HAP-1 (cell line): Measurements from ENCODE around the gene PRSS2.
"Not testable (repeated sequence)": the region's sequence is repeated elsewhere in the genome, so short reads cannot be mapped to it uniquely, and the experiment has no call there.

ENCODE experiments used
- DNase-seq, 2 experiments: peaks; one replicate each; pipeline ENCODE4 v3.0.0-alpha.2; 2016 to 2020; ENCODE audit warnings: low spot score in 2 of 2
- H3K27me3 ChIP-seq: fragments of 250-450 bp; sonication (Bioruptor Pico); 2 replicates; pipeline ENCODE4 v1.5.1; 2020; ENCODE audit warnings: low read depth, mild to moderate bottlenecking, moderate library complexity
- H3K36me3 ChIP-seq: fragments of 250-450 bp; sonication (Bioruptor Pico); replicated peaks from 2 replicates; pipeline ENCODE4 v1.5.1; 2020; ENCODE audit warnings: mild to moderate bottlenecking
- H3K4me1 ChIP-seq: fragments of 250-450 bp; sonication (Bioruptor Pico); 2 replicates; pipeline ENCODE4 v1.5.1; 2020; ENCODE audit warnings: mild to moderate bottlenecking
- H3K4me3 ChIP-seq: fragments of 250-450 bp; sonication (Bioruptor Pico); 2 replicates; pipeline ENCODE4 v1.5.1; 2020; ENCODE audit warnings: mild to moderate bottlenecking, moderate library complexity
- H3K9me3 ChIP-seq: fragments of 250-450 bp; sonication (Bioruptor Pico); 2 replicates; pipeline ENCODE4 v1.5.1; 2020; ENCODE audit warnings: mild to moderate bottlenecking, moderate library complexity
- in situ Hi-C: fragments of 300-500 bp; cut with MboI; formaldehyde crosslinking; loops from 3 replicates; pipeline ENCODE4 v1.14.3; 2020; ENCODE audit warnings: low sequenced_read_pairs, inconsistent platforms, mixed read lengths

PRSS2 gene

GRCh38 chr7:142771353-142771723 lies 568 bp downstream of the PRSS2 start:
- in situ Hi-C loops: no loop called here
- H3K27me3 ChIP-seq: no peaks in the 10 kb centered on the region
- DNase-seq: no peak

GRCh38 chr7:142772051-142772450 lies 1.3 kb downstream of the PRSS2 start:
- no peak for DNase-seq
- in situ Hi-C loops: no loop called here

More at GRCh38 chr7:142771353-142771723, 568 bp downstream of the PRSS2 start:
- no peaks in the 10 kb centered on the region for H3K4me1 ChIP-seq
- H3K4me3 ChIP-seq: no peak overlapping the region
- no peaks in the 10 kb centered on the region for H3K9me3 ChIP-seq
- H3K36me3 ChIP-seq: no peaks in the 10 kb centered on the region

GRCh38 chr7:142772673-142773072 lies 1.9 kb downstream of the PRSS2 start:
- Histone ChIP-seq H3K36me3 (no peaks in the 10 kb centered on the region), H3K4me1 (no peaks in the 10 kb centered on the region), H3K4me3 (no peak overlapping the region), H3K27me3 (no peaks in the 10 kb centered on the region), H3K9me3 (no peaks in the 10 kb centered on the region)
- no peak for DNase-seq
- in situ Hi-C loops: no loop called here

More at GRCh38 chr7:142772051-142772450, 1.3 kb downstream of the PRSS2 start:
- Histone ChIP-seq H3K4me1 (no peaks in the 10 kb centered on the region), H3K36me3 (no peaks in the 10 kb centered on the region), H3K27me3 (no peaks in the 10 kb centered on the region), H3K4me3 (no peak overlapping the region), H3K9me3 (no peaks in the 10 kb centered on the region)

GRCh38 chr7:142773230-142773629 lies 2.5 kb downstream of the PRSS2 start:
- Histone ChIP-seq H3K9me3 (no peaks in the 10 kb centered on the region), H3K4me1 (no peaks in the 10 kb centered on the region), H3K27me3 (no peaks in the 10 kb centered on the region), H3K4me3 (no peak overlapping the region), H3K36me3 (no peaks in the 10 kb centered on the region)
- in situ Hi-C loops: no loop called here
- no peak for DNase-seq

- no peak for DNase-seq
- H3K4me1 ChIP-seq: no peaks in the 10 kb centered on the region
- H3K4me3 ChIP-seq: no peak overlapping the region
- in situ Hi-C loops: no loop called here
- no peaks in the 10 kb centered on the region for H3K9me3 ChIP-seq
- no peaks in the 10 kb centered on the region for H3K36me3 ChIP-seq
- H3K27me3 ChIP-seq: no peaks in the 10 kb centered on the region
Observed at GRCh38 chr7:142773937-142774744, 3.4 kb downstream of the PRSS2 start.

- Histone ChIP-seq H3K27me3 (no peaks in the 10 kb centered on the region), H3K36me3 (no peaks in the 10 kb centered on the region), H3K4me3 (no peak overlapping the region), H3K4me1 (no peaks in the 10 kb centered on the region), H3K9me3 (no peaks in the 10 kb centered on the region)
- no peak for DNase-seq
- in situ Hi-C loops: no loop called here
Observed at GRCh38 chr7:142774826-142775225, 4.1 kb downstream of the PRSS2 start.

GRCh38 chr7:142775351-142776115 lies 4.8 kb downstream of the PRSS2 start:
- in situ Hi-C loops, H3K4me1 ChIP-seq, DNase-seq, H3K4me3 ChIP-seq, H3K9me3 ChIP-seq, H3K36me3 ChIP-seq, H3K27me3 ChIP-seq: not testable (repeated sequence)

- in situ Hi-C loops: no loop called here
Observed at GRCh38 chr7:142776206-142776844, 5.6 kb downstream of the PRSS2 start.

GRCh38 chr7:142776845-142777225 lies 6.1 kb downstream of the PRSS2 start:
- in situ Hi-C loops, H3K27me3 ChIP-seq, H3K36me3 ChIP-seq, H3K9me3 ChIP-seq, H3K4me3 ChIP-seq, DNase-seq, H3K4me1 ChIP-seq: not testable (repeated sequence)

More at GRCh38 chr7:142776206-142776844, 5.6 kb downstream of the PRSS2 start:
- Histone ChIP-seq H3K4me1 (no peaks in the 10 kb centered on the region), H3K4me3 (no peak overlapping the region), H3K36me3 (no peaks in the 10 kb centered on the region), H3K9me3 (no peaks in the 10 kb centered on the region), H3K27me3 (no peaks in the 10 kb centered on the region)
- DNase-seq: no peak

- no peaks in the 10 kb centered on the region for H3K4me1 ChIP-seq
- H3K4me3 ChIP-seq: no peak overlapping the region
- H3K27me3 ChIP-seq: no peaks in the 10 kb centered on the region
- H3K9me3 ChIP-seq: no peaks in the 10 kb centered on the region
- in situ Hi-C loops: no loop called here
- DNase-seq: no peak
- no peaks in the 10 kb centered on the region for H3K36me3 ChIP-seq
Observed at GRCh38 chr7:142777318-142777717, 6.5 kb downstream of the PRSS2 start.

- peak overlapping the region; percentile 20 for H3K4me3 ChIP-seq
- in situ Hi-C loops: loop anchor here (5.0 to 10.0 kb wide), 2 partner anchors 96 to 148 kb away; no protein-coding TSS in a partner anchor
Observed at GRCh38 chr7:142782922-142783900, 12.4 kb downstream of the PRSS2 start.

GRCh38 chr7:142784096-142784495 lies 13.3 kb downstream of the PRSS2 start:
- no peak for DNase-seq
- H3K4me3 ChIP-seq: no peak overlapping the region
- H3K4me1 ChIP-seq: no peaks in the 10 kb centered on the region; the same call in 1 of the 2 replicates
- H3K27me3 ChIP-seq: no peaks in the 10 kb centered on the region
- in situ Hi-C loops: loop anchor here (5.0 to 10.0 kb wide), 2 partner anchors 97 to 149 kb away; no protein-coding TSS in a partner anchor
- H3K36me3 ChIP-seq: no peaks in the 10 kb centered on the region
- H3K9me3 ChIP-seq: no peaks in the 10 kb centered on the region

More at GRCh38 chr7:142782922-142783900, 12.4 kb downstream of the PRSS2 start:
- DNase-seq: peak; percentile 87 to 93
- H3K9me3 ChIP-seq: no peaks in the 10 kb centered on the region
- H3K27me3 ChIP-seq: no peaks in the 10 kb centered on the region
- H3K4me1 ChIP-seq: no peaks in the 10 kb centered on the region; the same call in 1 of the 2 replicates
- H3K36me3 ChIP-seq: no peaks in the 10 kb centered on the region

- in situ Hi-C loops: loop anchor here (5.0 to 10.0 kb wide), 2 partner anchors 97 to 150 kb away; no protein-coding TSS in a partner anchor
- no peaks in the 10 kb centered on the region for H3K9me3 ChIP-seq
- no peaks in the 10 kb centered on the region for H3K36me3 ChIP-seq
- no peaks in the 10 kb centered on the region; the same call in 1 of the 2 replicates for H3K4me1 ChIP-seq
- H3K4me3 ChIP-seq: no peak overlapping the region
- no peak for DNase-seq
- no peaks in the 10 kb centered on the region for H3K27me3 ChIP-seq
Observed at GRCh38 chr7:142784716-142785115, 13.9 kb downstream of the PRSS2 start.
